Transverse colon (tissue), 4 donors: ENCODE results near the gene ZNF212. TPM values are rescaled to one million over a fixed set of nuclear protein-coding genes. Genes with fewer than 3 reads are reported as not detected.

Experiments used
- DNase-seq: peaks from one replicate; pipeline ENCODE4 v3.0.0-alpha.2; 2019
- H3K27ac ChIP-seq, 4 donors: fragments of 200-600 bp; sonication (generic); 2 replicates each; pipeline ENCODE4 v1.5.1; 2016 to 2018; ENCODE audit warnings: inconsistent platforms in 4 of 4
- H3K27me3 ChIP-seq: fragments of 200-600 bp; sonication (generic); 2 replicates; pipeline ENCODE4 v1.5.1; 2017; ENCODE audit warnings: inconsistent platforms
- H3K36me3 ChIP-seq, 4 donors: fragments of 200-600 bp; sonication (generic); 2 replicates each; pipeline ENCODE4 v1.5.1; 2017 to 2019; ENCODE audit warnings: inconsistent platforms in 4 of 4
- H3K4me1 ChIP-seq, 4 donors: fragments of 200-600 bp; sonication (generic); 2 replicates each; pipeline ENCODE4 v1.5.1; 2017 to 2020; ENCODE audit warnings: inconsistent platforms in 4 of 4
- H3K4me3 ChIP-seq, 4 donors: fragments of 200-600 bp; sonication (generic); 1 replicate in 1 of 4; 2 replicates in 3 of 4; pipeline versions ENCODE4 v1.5.1 to v1.6.1; 2017 to 2019; ENCODE audit warnings: inconsistent platforms in 4 of 4
- H3K9me3 ChIP-seq, 2 donors: fragments of 200-600 bp; sonication (generic); 2 replicates each; pipeline ENCODE4 v1.5.1; 2017 to 2019; ENCODE audit warnings: inconsistent platforms in 2 of 2
- EP300 ChIP-seq: sonication (generic); formaldehyde crosslinking; IDR thresholded peaks from one replicate; pipeline ENCODE4 v1.6.1; 2017; ENCODE audit warnings: antibody characterized with exemption, low read depth
- POLR2A ChIP-seq: fragments of 450-650 bp; IDR thresholded peaks from one replicate; pipeline ENCODE4 v1.6.1; 2016; ENCODE audit warnings: antibody characterized with exemption, mild to moderate bottlenecking, moderate library complexity
- POLR2AphosphoS5 ChIP-seq, 3 donors: sonication (generic); formaldehyde crosslinking; IDR thresholded peaks; one replicate each; pipeline ENCODE4 v1.6.1; 2016; ENCODE audit warnings: antibody characterized with exemption in 3 of 3
- WGBS, 2 donors: methylation state at CpG; one replicate each; pipeline ENCODE4 v1.1.5; 2018; ENCODE audit warnings: low coverage in 1 of 2; 5-methylcytosine and 5-hydroxymethylcytosine counted together
- in situ Hi-C, 4 donors: fragments of 200-750 bp; cut with MboI; loops; one replicate each; pipeline versions ENCODE4 v1.15.0 to v1.15.1; 2017; ENCODE audit warnings: low sequenced_read_pairs in 3 of 4, low pct_ligation_motif_present in 1 of 4, low pct_unique_long_range_greater_than_20kb in 1 of 4
- intact Hi-C: fragments of 100-400 bp; cut with DNase I; formaldehyde crosslinking; loops from one replicate; pipeline ENCODE4 v1.15.1; 2023; ENCODE audit warnings: low total_unique reads
- total RNA-seq, 4 donors: library from RNA; depleted of rRNA; stranded (reverse); fragments of >200 nt; gene quantifications; one replicate each; pipeline ENCODE4 v1.1.0, GENCODE V29; 2016
- TF ChIP-seq, protein P1 (sequence below), 5 experiments: fragments of 200-600 bp in 3 of 5; fragments of 450-650 bp in 2 of 5; sonication (generic) in 3 of 5; IDR thresholded peaks; 1 replicate in 2 of 5; 2 replicates in 3 of 5; pipeline ENCODE4 v1.5.1; 2016 to 2017; ENCODE audit warnings: antibody characterized with exemption in 5 of 5, inconsistent platforms in 3 of 5, mild to moderate bottlenecking in 2 of 5, moderate library complexity in 1 of 5

Gene ZNF212
- total RNA-seq, 4 donors from 2014 or later: 2.4 to 22.1 (median 9.5) TPM

DNA sequence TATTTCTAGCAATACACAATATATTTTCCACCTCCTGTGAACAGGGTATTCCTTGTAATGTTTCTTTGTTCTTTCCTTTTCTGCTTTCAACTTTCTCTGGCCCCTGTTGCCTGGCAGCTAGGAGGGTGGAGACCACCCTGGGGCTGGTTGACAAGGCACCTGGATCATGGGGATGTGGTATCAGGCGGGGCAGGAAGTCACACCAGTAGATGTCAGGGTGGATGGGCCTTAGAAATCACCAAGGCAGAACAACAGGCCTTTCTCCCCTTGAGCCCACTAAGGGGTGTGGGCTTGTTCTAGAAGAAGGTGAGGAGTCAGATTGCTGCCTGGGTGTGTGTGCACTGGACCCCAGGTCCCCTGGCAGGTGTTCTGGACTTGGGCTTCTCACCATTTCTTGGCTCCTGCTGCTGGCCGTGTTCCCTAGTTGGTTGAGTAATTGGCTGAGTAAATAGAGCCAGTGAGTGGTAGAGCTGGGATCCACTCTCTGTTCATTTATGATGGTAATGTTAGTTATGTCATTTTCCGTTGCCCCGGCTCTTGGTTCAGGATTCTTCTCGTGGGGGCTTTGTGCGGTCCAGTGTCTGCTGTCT is 47.5 kb downstream of the ZNF212 start:
- no peak for DNase-seq
- intact Hi-C loops (no loop called here), in situ Hi-C loops (no loop called here)
- Histone ChIP-seq H3K4me3 (no peak overlapping the region), H3K36me3 (no peaks in the 10 kb centered on the region), H3K9me3 (no peaks in the 10 kb centered on the region), H3K27me3 (no peaks in the 10 kb centered on the region), H3K4me1 (peaks cover 5 to 16% (median 9%) of the 10 kb centered on the region in 4 donors), H3K27ac (no peak overlapping the region)
- TF ChIP-seq EP300: no peak
- TF ChIP-seq POLR2AphosphoS5 (IDR thresholded peaks at IDR 0.05): no peak
- TF ChIP-seq, protein P1, sequence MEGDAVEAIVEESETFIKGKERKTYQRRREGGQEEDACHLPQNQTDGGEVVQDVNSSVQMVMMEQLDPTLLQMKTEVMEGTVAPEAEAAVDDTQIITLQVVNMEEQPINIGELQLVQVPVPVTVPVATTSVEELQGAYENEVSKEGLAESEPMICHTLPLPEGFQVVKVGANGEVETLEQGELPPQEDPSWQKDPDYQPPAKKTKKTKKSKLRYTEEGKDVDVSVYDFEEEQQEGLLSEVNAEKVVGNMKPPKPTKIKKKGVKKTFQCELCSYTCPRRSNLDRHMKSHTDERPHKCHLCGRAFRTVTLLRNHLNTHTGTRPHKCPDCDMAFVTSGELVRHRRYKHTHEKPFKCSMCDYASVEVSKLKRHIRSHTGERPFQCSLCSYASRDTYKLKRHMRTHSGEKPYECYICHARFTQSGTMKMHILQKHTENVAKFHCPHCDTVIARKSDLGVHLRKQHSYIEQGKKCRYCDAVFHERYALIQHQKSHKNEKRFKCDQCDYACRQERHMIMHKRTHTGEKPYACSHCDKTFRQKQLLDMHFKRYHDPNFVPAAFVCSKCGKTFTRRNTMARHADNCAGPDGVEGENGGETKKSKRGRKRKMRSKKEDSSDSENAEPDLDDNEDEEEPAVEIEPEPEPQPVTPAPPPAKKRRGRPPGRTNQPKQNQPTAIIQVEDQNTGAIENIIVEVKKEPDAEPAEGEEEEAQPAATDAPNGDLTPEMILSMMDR (IDR thresholded peaks at IDR 0.05): no peak
- no peak for TF ChIP-seq POLR2A
- 76% methylated on average over 6 of the region's 6 CpGs; no CpG with 5 or more reads in 1 of the 2 donors for WGBS, 2 donors

DNA sequence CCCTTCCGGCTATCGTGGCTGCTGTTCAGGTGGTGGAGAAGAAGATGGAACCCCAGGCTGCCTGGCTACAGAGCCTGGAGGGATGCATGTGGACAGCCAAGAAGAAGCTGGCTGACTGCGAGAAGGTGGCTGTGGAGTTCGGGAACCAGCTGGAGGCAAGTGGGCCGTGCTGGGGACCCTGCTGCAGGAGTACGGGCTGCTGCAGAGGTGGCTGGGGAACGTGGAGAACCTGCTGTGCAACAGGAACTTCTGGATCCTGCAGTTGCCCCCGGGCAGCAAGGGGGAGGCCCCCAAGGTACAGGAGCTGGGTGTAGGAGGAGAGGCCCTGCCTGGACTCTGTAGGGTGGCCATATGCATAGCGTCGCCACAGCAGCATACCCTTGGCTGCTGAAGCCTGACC is 48.2 kb downstream of the ZNF212 start:
- H3K27me3 ChIP-seq: no peaks in the 10 kb centered on the region
- TF ChIP-seq EP300: no peak
- in situ Hi-C loops (no loop called here), intact Hi-C loops (no loop called here)
- no peak overlapping the region for H3K4me3 ChIP-seq
- no peaks in the 10 kb centered on the region for H3K36me3 ChIP-seq
- no peak for DNase-seq
- H3K27ac ChIP-seq: no peak overlapping the region
- H3K9me3 ChIP-seq: no peaks in the 10 kb centered on the region
- H3K4me1 ChIP-seq: peaks cover 5 to 16% (median 9%) of the 10 kb centered on the region in 4 donors
- WGBS, 2 donors: 94% methylated on average over 10 of the region's 10 CpGs; no CpG with 5 or more reads in 1 of the 2 donors

DNA sequence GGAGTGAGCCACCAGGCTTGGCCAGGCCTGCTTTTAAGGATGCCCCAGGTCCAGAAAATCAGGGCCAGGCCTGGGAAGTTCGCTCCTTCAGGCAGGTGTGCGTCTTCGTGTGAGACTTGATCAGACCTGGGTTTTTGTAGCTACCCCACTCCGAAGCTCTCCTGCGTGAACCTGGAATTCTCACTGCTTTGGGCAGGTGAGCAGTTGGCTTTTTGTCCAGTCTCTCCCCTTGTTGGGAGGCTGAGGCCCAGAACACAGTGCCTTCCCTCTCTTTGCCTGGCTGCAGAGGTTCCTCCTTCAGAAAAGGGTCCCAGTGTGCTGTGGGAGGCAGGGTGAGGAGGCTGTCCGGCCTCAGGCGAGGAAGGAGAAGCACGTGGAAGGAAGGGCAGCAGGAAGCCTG is 49.8 kb downstream of the ZNF212 start:
- no peak for DNase-seq
- Histone ChIP-seq H3K9me3 (no peaks in the 10 kb centered on the region), H3K27ac (no peak overlapping the region), H3K4me1 (peaks cover 5 to 14% (median 9%) of the 10 kb centered on the region in 4 donors), H3K27me3 (no peaks in the 10 kb centered on the region), H3K4me3 (no peak overlapping the region), H3K36me3 (no peaks in the 10 kb centered on the region)
- in situ Hi-C loops: no loop called here
- TF ChIP-seq POLR2A (no peak), POLR2AphosphoS5 (IDR thresholded peaks at IDR 0.05) (no peak), EP300 (no peak)
- TF ChIP-seq, protein P1 (IDR thresholded peaks at IDR 0.05): no peak
- intact Hi-C loops: no loop called here
- 97% methylated on average over 8 of the region's 8 CpGs; no CpG with 5 or more reads in 1 of the 2 donors for WGBS, 2 donors

DNA sequence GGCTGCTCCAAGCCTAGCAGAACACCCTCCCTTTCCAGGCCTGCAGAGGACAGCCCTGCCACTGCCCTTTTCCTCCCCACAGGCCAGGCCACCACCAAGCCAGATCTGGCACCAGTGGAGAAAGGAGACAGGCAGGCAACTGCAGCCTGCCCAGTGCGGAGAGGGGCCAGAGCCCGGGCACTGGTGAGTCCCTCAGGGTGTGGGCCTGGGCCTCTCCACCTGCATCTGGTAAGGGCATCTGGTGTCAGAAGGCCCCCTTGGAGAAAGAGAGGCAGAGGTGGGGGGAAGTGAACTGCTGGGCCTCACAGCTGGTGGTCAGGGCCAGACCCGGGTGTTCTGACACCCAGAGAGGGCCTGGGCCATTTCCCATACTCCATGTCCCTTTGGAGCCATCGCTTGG is 50.4 kb downstream of the ZNF212 start:
- no peak overlapping the region for H3K27ac ChIP-seq
- no peaks in the 10 kb centered on the region for H3K36me3 ChIP-seq
- TF ChIP-seq EP300: no peak
- no peak for TF ChIP-seq POLR2A
- TF ChIP-seq POLR2AphosphoS5 (IDR thresholded peaks at IDR 0.05): no peak
- no peaks in the 10 kb centered on the region for H3K9me3 ChIP-seq
- in situ Hi-C loops: no loop called here
- 98% methylated on average over 4 of the region's 4 CpGs; no CpG with 5 or more reads in 1 of the 2 donors for WGBS, 2 donors
- intact Hi-C loops: no loop called here
- H3K4me1 ChIP-seq: peaks cover 5 to 8% (median 7%) of the 10 kb centered on the region in 4 donors
- no peak for DNase-seq
- no peaks in the 10 kb centered on the region for H3K27me3 ChIP-seq
- H3K4me3 ChIP-seq: no peak overlapping the region

DNA sequence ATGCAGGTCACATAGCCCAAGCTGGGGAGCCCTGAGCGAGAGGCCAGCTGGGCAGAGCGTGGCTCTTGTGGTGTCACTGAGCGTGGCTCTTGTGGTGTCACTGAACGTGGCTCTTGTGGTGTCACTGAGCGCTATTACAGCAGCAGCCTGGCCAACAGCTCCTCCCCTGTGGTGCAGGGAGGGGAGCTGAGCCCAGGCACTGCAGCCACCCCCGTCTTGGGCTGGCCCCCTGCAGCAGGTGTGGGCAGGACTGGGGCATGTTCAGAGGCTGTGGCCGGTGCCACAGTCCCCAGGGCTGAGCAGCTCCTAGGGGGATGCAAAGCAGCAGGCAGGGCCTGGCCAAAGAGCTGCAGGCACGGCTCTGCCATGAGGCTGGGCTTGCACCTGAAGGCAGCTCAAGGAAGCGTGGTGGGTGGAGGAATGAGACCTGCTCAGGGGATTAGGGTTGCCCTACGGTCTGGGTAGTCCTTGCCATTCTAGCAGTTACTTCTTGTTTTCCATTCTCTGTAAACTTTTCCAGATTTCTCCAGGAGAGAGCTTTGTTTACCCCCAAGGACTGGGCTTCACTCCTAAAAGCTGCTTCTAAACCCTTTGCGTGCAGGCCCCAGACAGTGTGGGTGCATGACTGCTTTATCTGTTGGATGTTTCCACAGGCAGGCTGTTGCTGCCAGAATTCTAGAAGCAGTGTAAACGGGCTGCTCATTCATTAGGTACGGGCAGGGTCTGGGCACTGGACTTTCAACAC is 51.8 kb downstream of the ZNF212 start:
- H3K4me1 ChIP-seq: no peaks in the 10 kb centered on the region
- in situ Hi-C loops (no loop called here), intact Hi-C loops (no loop called here)
- no peak for DNase-seq
- no peaks in the 10 kb centered on the region for H3K36me3 ChIP-seq
- no peaks in the 10 kb centered on the region for H3K27me3 ChIP-seq
- no peak overlapping the region for H3K4me3 ChIP-seq
- TF ChIP-seq, protein P1 (IDR thresholded peaks at IDR 0.05): no peak
- TF ChIP-seq POLR2A (no peak), POLR2AphosphoS5 (IDR thresholded peaks at IDR 0.05) (no peak), EP300 (no peak)
- H3K27ac ChIP-seq: no peak overlapping the region
- WGBS, 2 donors: 88% methylated on average over 12 of the region's 13 CpGs; no CpG with 5 or more reads in 1 of the 2 donors
- H3K9me3 ChIP-seq: no peaks in the 10 kb centered on the region
